NT2/D1 (cell line): ENCODE measurements around the gene AGBL1.

ENCODE experiments used
- DNase-seq: peaks from one replicate; pipeline ENCODE4 v3.0.0-alpha.2; 2011; ENCODE audit warnings: low read depth, low spot score
- H3K27me3 ChIP-seq: 2 replicates; pipeline ENCODE4 v1.6.0; 2011; ENCODE audit warnings: mild to moderate bottlenecking; ENCODE audit not compliant: insufficient read length, insufficient read depth
- H3K36me3 ChIP-seq: 2 replicates; pipeline ENCODE4 v1.6.1; 2011; ENCODE audit warnings: mild to moderate bottlenecking, low read length, mixed read lengths; ENCODE audit not compliant: insufficient read depth, insufficient read length
- H3K4me1 ChIP-seq: 2 replicates; pipeline ENCODE4 v1.5.1; 2011; ENCODE audit not compliant: insufficient read depth, insufficient read length
- H3K4me3 ChIP-seq: 2 replicates; pipeline ENCODE4 v1.5.1; 2011; ENCODE audit warnings: low read depth; ENCODE audit not compliant: insufficient read length
- H3K9ac ChIP-seq: 2 replicates; pipeline ENCODE4 v1.6.0; 2011; ENCODE audit warnings: low read depth; ENCODE audit not compliant: insufficient read length
- H3K9me3 ChIP-seq: 2 replicates; pipeline ENCODE4 v1.5.1; 2011; ENCODE audit warnings: mild to moderate bottlenecking, low read length; ENCODE audit not compliant: insufficient read depth
- SUZ12 ChIP-seq: IDR thresholded peaks from 2 replicates; pipeline ENCODE4 v1.6.1; 2011; ENCODE audit not compliant: insufficient read length, insufficient read depth; ENCODE audit errors: extremely low read depth
- YY1 ChIP-seq: IDR thresholded peaks from 2 replicates; pipeline ENCODE4 v1.6.1; 2011; ENCODE audit not compliant: insufficient read length, insufficient read depth
- ZNF274 ChIP-seq: IDR thresholded peaks from 2 replicates; pipeline ENCODE4 v1.6.1; 2011; ENCODE audit warnings: mild to moderate bottlenecking, low read depth, low read length

The AGBL1 gene

GRCh38 chr15:86620641-86621349 lies 541.1 kb downstream of the AGBL1 start:
- no peak for DNase-seq

GRCh38 chr15:86623236-86623635 lies 543.6 kb downstream of the AGBL1 start:
- no peaks in the 10 kb centered on the region for H3K36me3 ChIP-seq
- TF ChIP-seq ZNF274 (no peak), SUZ12 (no peak), YY1 (no peak)
- no peak overlapping the region for H3K4me3 ChIP-seq
- no peaks in the 10 kb centered on the region for H3K27me3 ChIP-seq
- H3K9me3 ChIP-seq: no peaks in the 10 kb centered on the region
- no peak for DNase-seq
- H3K4me1 ChIP-seq: peaks cover 4% of the 10 kb centered on the region
- no peak overlapping the region for H3K9ac ChIP-seq

More at GRCh38 chr15:86620641-86621349, 541.1 kb downstream of the AGBL1 start:
- Histone ChIP-seq H3K9me3 (no peaks in the 10 kb centered on the region), H3K27me3 (no peaks in the 10 kb centered on the region), H3K4me1 (peaks cover 4% of the 10 kb centered on the region), H3K36me3 (no peaks in the 10 kb centered on the region), H3K4me3 (no peak overlapping the region), H3K9ac (no peak overlapping the region)
- TF ChIP-seq SUZ12: no peak
- no peak for TF ChIP-seq ZNF274
- TF ChIP-seq YY1: no peak

GRCh38 chr15:86624261-86625036 lies 544.8 kb downstream of the AGBL1 start:
- no peaks in the 10 kb centered on the region for H3K36me3 ChIP-seq
- peaks cover 4% of the 10 kb centered on the region for H3K4me1 ChIP-seq
- no peaks in the 10 kb centered on the region for H3K9me3 ChIP-seq
- no peaks in the 10 kb centered on the region for H3K27me3 ChIP-seq
- H3K9ac ChIP-seq: no peak overlapping the region
- DNase-seq: peak; percentile 79
- no peak for TF ChIP-seq SUZ12
- TF ChIP-seq YY1: no peak
- TF ChIP-seq ZNF274: no peak
- H3K4me3 ChIP-seq: no peak overlapping the region

GRCh38 chr15:86629409-86630356 lies 550.0 kb downstream of the AGBL1 start:
- TF ChIP-seq YY1 (no peak), SUZ12 (no peak), ZNF274 (no peak)
- Histone ChIP-seq H3K36me3 (no peaks in the 10 kb centered on the region), H3K4me1 (peaks cover 4% of the 10 kb centered on the region), H3K4me3 (no peak overlapping the region), H3K9me3 (no peaks in the 10 kb centered on the region), H3K9ac (no peak overlapping the region), H3K27me3 (no peaks in the 10 kb centered on the region)
- no peak for DNase-seq

GRCh38 chr15:86630946-86631345 lies 551.3 kb downstream of the AGBL1 start:
- no peak overlapping the region for H3K9ac ChIP-seq
- no peak for DNase-seq
- no peak for TF ChIP-seq SUZ12
- no peak for TF ChIP-seq YY1
- TF ChIP-seq ZNF274: no peak
- no peaks in the 10 kb centered on the region for H3K4me1 ChIP-seq
- H3K9me3 ChIP-seq: no peaks in the 10 kb centered on the region
- H3K27me3 ChIP-seq: no peaks in the 10 kb centered on the region
- no peak overlapping the region for H3K4me3 ChIP-seq
- H3K36me3 ChIP-seq: no peaks in the 10 kb centered on the region

- TF ChIP-seq SUZ12: no peak
- H3K4me3 ChIP-seq: no peak overlapping the region
- no peak overlapping the region for H3K9ac ChIP-seq
- H3K9me3 ChIP-seq: no peaks in the 10 kb centered on the region
- DNase-seq: no peak
- H3K4me1 ChIP-seq: no peaks in the 10 kb centered on the region
- no peaks in the 10 kb centered on the region for H3K27me3 ChIP-seq
- no peaks in the 10 kb centered on the region for H3K36me3 ChIP-seq
Observed at GRCh38 chr15:86634146-86634545, 554.5 kb downstream of the AGBL1 start.
